CD4-positive, alpha-beta T cell (primary cell): ENCODE results near the gene BCAT1. TPM values are rescaled to one million over a fixed set of nuclear protein-coding genes. Genes with fewer than 3 reads are reported as not detected.
A peak's percentile ranks its signal among the peaks of the same experiment; 100 is the strongest.
"Not testable (repeated sequence)": the region's sequence is repeated elsewhere in the genome, so short reads cannot be mapped to it uniquely, and the experiment has no call there.

Experiments
- ATAC-seq: fragments of 200-7000 bp; cut with Tn5 transposase; one replicate; pipeline ENCODE4 v1.10.0; 2022; ENCODE audit warnings: mild to moderate bottlenecking; ENCODE audit not compliant: poor library complexity
- CTCF ChIA-PET: fragments of 350-600 bp; sonication (Branson Sonifier 250); formaldehyde crosslinking; loops from one replicate; lab custom pipeline; 2021; ENCODE audit warnings: antibody characterized with exemption, inconsistent platforms; lab: Charles Lee
- POLR2A ChIA-PET: fragments of 350-600 bp; sonication (Branson Sonifier 250); formaldehyde crosslinking; loops from one replicate; lab custom pipeline; 2021; ENCODE audit warnings: antibody characterized with exemption, inconsistent platforms; lab: Charles Lee
- DNase-seq, 14 experiments: peaks; one replicate each; pipeline ENCODE4 v3.0.0-alpha.2; 2013 to 2020; ENCODE audit warnings: mixed read lengths in 2 of 14
- H3K27ac ChIP-seq, 2 donors: one replicate each; pipeline versions ENCODE4 v1.5.1 to v1.7.0; 2013; ENCODE audit warnings: low read length in 2 of 2, low read depth in 1 of 2, mild to moderate bottlenecking in 1 of 2
- H3K27me3 ChIP-seq, 2 experiments: 1 replicate in 1 of 2; 2 replicates in 1 of 2; pipeline versions ENCODE4 v1.6.1 to v1.7.0; 2013; ENCODE audit warnings: low read length in 2 of 2, control low read depth in 1 of 2, mild to moderate bottlenecking in 1 of 2, moderate library complexity in 1 of 2; ENCODE audit not compliant: insufficient read depth in 2 of 2, control insufficient read depth in 1 of 2
- H3K36me3 ChIP-seq: one replicate; pipeline ENCODE4 v1.6.1; 2013; ENCODE audit warnings: low read length, control low read depth; ENCODE audit not compliant: insufficient read depth
- H3K4me1 ChIP-seq: one replicate; pipeline ENCODE4 v1.6.1; 2013; ENCODE audit warnings: low read length, control low read depth; ENCODE audit not compliant: insufficient read depth
- H3K4me3 ChIP-seq: one replicate; pipeline ENCODE4 v1.5.1; 2013; ENCODE audit warnings: mild to moderate bottlenecking, low read length, moderate library complexity
- H3K9me3 ChIP-seq, 2 experiments: 1 replicate in 1 of 2; 2 replicates in 1 of 2; pipeline versions ENCODE4 v1.6.1 to v1.7.0; 2013; ENCODE audit warnings: low read length in 2 of 2, mild to moderate bottlenecking in 2 of 2, control low read depth in 1 of 2, moderate library complexity in 1 of 2; ENCODE audit not compliant: control insufficient read depth in 1 of 2, insufficient read depth in 1 of 2
- H3K27ac Mint-ChIP-seq: one replicate; pipeline ENCODE4 v1.8.0; 2020; ENCODE audit warnings: mixed read lengths
- H3K27me3 Mint-ChIP-seq: one replicate; pipeline ENCODE4 v1.8.0; 2021; ENCODE audit warnings: mixed read lengths
- H3K36me3 Mint-ChIP-seq: one replicate; pipeline ENCODE4 v1.8.0; 2021; ENCODE audit warnings: low read depth, mixed read lengths
- H3K4me1 Mint-ChIP-seq: one replicate; pipeline ENCODE4 v1.8.0; 2021; ENCODE audit warnings: low read depth, mixed read lengths
- H3K4me3 Mint-ChIP-seq: one replicate; pipeline ENCODE4 v1.8.0; 2020; ENCODE audit warnings: mild to moderate bottlenecking, mixed read lengths
- H3K9me3 Mint-ChIP-seq: one replicate; pipeline ENCODE4 v1.8.0; 2020; ENCODE audit warnings: mixed read lengths
- intact Hi-C, 2 experiments: fragments of 100-400 bp; cut with DNase I in 1 of 2; cut with micrococcal nuclease in 1 of 2; formaldehyde crosslinking; loops; one replicate each; pipeline versions ENCODE4 v1.15.1 to v1.9.0; 2023 to 2025; cut with DNase I, micrococcal nuclease
- total RNA-seq, 174 experiments: library from RNA in 2 of 174; stranded (reverse) in 2 of 174; gene quantifications; one replicate each; pipeline ENCODE4 v1.2.3 and lab custom pipeline; 2021 to 2026
- TF ChIP-seq, protein P1 (sequence below): fragments of 200-600 bp; IDR thresholded peaks from one replicate; pipeline ENCODE4 v1.8.0; 2022; ENCODE audit warnings: antibody characterized with exemption, mild to moderate bottlenecking

BCAT1 gene
- total RNA-seq, 2 experiments from 2014 or later: 0.34 to 0.91 TPM

DNA sequence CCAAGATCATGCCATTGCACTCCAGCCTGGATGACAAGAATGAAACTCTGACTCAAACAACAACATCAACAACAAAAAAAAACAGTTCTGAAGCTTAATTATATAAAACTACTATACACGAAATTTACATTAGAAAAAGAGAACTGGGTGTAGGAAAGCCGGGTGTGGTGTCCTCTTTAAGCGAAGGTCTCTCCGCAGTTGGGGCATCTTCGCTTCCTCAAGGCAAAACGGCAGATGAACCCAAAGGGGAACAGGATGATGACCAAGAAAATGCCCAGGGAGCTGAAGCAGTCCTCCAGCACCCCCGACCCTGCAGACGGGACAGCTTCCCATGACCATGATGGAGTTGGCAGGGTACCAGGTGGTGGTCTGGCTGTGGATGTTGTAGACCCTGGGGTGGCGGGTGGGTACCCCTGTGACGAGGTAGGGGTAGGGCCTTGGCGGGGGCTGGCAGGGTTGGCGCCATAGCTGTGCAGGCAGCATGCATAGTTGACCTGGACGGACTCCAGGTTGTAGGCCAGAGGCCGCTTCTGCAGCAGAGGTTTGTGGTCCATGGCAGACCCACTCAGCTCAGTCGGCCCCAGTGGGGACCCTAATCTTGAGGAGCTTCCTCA is 18.2 kb upstream of the BCAT1 start:
- Mint-ChIP-seq H3K4me3 (no peak overlapping the region), H3K27me3 (no peaks in the 10 kb centered on the region), H3K9me3 (peaks cover 8% of the 10 kb centered on the region), H3K4me1 (no peaks in the 10 kb centered on the region), H3K27ac (no peak overlapping the region), H3K36me3 (no peaks in the 10 kb centered on the region)
- DNase-seq (peak in 2 of 14 experiments; percentile 15 to 21), ATAC-seq (no peak)
- Histone ChIP-seq H3K4me1 (no peaks in the 10 kb centered on the region), H3K27me3 (no peaks in the 10 kb centered on the region), H3K36me3 (no peaks in the 10 kb centered on the region), H3K9me3 (peaks cover 0 to 5% of the 10 kb centered on the region in 2 experiments), H3K4me3 (no peak overlapping the region), H3K27ac (no peak overlapping the region)
- ChIA-PET POLR2A (no interaction called here), CTCF (no interaction called here)
- TF ChIP-seq, protein P1, sequence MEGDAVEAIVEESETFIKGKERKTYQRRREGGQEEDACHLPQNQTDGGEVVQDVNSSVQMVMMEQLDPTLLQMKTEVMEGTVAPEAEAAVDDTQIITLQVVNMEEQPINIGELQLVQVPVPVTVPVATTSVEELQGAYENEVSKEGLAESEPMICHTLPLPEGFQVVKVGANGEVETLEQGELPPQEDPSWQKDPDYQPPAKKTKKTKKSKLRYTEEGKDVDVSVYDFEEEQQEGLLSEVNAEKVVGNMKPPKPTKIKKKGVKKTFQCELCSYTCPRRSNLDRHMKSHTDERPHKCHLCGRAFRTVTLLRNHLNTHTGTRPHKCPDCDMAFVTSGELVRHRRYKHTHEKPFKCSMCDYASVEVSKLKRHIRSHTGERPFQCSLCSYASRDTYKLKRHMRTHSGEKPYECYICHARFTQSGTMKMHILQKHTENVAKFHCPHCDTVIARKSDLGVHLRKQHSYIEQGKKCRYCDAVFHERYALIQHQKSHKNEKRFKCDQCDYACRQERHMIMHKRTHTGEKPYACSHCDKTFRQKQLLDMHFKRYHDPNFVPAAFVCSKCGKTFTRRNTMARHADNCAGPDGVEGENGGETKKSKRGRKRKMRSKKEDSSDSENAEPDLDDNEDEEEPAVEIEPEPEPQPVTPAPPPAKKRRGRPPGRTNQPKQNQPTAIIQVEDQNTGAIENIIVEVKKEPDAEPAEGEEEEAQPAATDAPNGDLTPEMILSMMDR: no peak
- intact Hi-C loops: no loop called here

DNA sequence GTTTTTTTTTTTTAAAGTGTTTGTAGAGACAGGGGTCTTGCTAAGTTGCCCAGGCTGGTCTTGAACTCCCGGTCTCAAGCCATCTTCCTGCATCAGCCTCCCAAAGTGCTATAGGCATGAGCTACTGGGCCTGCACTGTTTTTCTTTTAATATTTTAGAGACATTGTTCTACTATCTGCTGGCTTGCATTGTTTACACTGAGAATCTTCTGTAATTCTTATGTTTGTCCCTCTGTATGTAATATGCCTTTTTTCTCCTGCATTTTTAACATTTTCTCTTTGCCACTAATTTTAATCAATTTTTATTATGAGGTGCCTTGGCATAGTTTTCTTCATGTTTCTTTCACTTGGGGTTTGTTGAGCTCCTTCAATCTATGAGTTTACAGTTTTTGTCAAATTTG is 15.4 kb upstream of the BCAT1 start:
- intact Hi-C loops: no loop called here
- no peak for ATAC-seq
- H3K4me1 ChIP-seq: no peaks in the 10 kb centered on the region

DNA sequence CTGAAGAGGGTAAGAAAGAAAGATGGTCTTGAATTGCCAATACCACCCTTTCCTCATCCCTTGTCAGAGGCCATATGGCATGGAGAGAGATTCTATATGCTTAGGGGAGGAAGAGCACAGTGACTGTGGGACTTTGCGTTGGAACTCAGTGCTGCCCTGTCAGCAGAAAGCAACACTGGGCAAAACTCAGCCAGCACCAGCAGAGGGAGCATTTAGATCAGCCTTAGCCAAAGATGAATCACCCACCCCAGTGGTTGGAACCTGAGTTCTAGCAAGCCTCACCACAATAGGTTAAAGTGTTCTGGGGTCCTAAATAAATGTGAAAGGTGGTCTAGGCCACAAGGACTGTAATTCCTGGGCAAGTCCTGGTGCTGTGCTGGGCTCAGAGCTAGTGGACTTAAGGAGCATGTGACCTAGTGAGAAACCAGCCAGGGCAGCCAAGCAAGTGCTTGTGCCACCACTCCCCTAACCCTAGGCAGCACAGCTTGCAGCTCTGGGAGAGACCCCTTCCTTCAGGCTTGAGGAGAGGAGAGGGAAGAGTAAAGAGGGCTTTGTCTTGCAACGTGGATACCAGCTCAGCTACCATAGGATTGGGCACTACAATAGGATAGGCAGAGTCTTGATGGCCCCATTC is 11.4 kb upstream of the BCAT1 start:
- no peaks in the 10 kb centered on the region for H3K36me3 ChIP-seq
- Mint-ChIP-seq H3K4me3 (no peak overlapping the region), H3K36me3 (no peaks in the 10 kb centered on the region), H3K27me3 (no peaks in the 10 kb centered on the region), H3K27ac (no peak overlapping the region), H3K9me3 (peaks cover 8% of the 10 kb centered on the region), H3K4me1 (no peaks in the 10 kb centered on the region)
- no peaks in the 10 kb centered on the region for H3K4me1 ChIP-seq
- ChIA-PET POLR2A (no interaction called here), CTCF (no interaction called here)
- peaks cover 0 to 2% of the 10 kb centered on the region in 2 experiments for H3K27me3 ChIP-seq
- H3K4me3 ChIP-seq: no peak overlapping the region
- peaks cover 0 to 5% of the 10 kb centered on the region in 2 experiments for H3K9me3 ChIP-seq
- intact Hi-C loops: no loop called here
- DNase-seq (peak in 3 of 14 experiments; percentile 18 to 47 (median 46)), ATAC-seq (no peak)
- TF ChIP-seq, protein P1: no peak
- no peak overlapping the region for H3K27ac ChIP-seq

More for the DNA sequence above, 15.4 kb upstream of the BCAT1 start:
- H3K27ac ChIP-seq: no peak overlapping the region
- Mint-ChIP-seq H3K27ac (no peak overlapping the region), H3K36me3 (no peaks in the 10 kb centered on the region), H3K4me3 (no peak overlapping the region), H3K9me3 (peaks cover 8% of the 10 kb centered on the region), H3K27me3 (no peaks in the 10 kb centered on the region), H3K4me1 (no peaks in the 10 kb centered on the region)
- no peak overlapping the region for H3K4me3 ChIP-seq
- no peak for DNase-seq
- no peaks in the 10 kb centered on the region for H3K36me3 ChIP-seq
- POLR2A ChIA-PET: no interaction called here
- TF ChIP-seq, protein P1: no peak
- H3K9me3 ChIP-seq: peaks cover 0 to 9% of the 10 kb centered on the region in 2 experiments
- no peaks in the 10 kb centered on the region for H3K27me3 ChIP-seq
- CTCF ChIA-PET: no interaction called here

DNA sequence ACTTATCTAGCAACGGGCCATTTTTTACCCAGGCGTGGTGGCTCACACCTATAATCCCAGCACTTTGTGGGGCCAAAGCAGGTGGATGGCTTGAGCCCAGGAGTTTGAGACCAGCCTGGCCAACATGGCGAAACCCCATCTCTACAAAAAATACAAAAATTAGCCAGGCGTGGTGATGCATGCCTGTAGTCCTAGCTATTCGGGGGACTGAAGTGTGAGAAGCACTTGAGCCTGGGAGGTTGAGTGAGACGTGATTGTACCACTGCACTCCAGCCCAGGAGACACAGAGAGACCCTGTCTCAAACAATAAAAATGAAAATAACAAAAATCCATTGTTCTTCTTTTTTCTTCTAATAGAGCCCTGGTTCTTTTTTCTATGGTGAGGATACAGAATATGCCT is 7.5 kb upstream of the BCAT1 start:
- H3K4me3 ChIP-seq, ATAC-seq, H3K4me1 Mint-ChIP-seq, H3K36me3 Mint-ChIP-seq, DNase-seq, H3K4me3 Mint-ChIP-seq, H3K9me3 ChIP-seq, H3K27ac Mint-ChIP-seq, POLR2A ChIA-PET, H3K4me1 ChIP-seq, H3K27me3 ChIP-seq, CTCF ChIA-PET, H3K27ac ChIP-seq, H3K27me3 Mint-ChIP-seq, H3K36me3 ChIP-seq, H3K9me3 Mint-ChIP-seq, intact Hi-C loops: not testable (repeated sequence)
